Mucosa of descending colon (tissue), 3 donors: ENCODE results near the gene SRP9. TPM values are rescaled to one million over a fixed set of nuclear protein-coding genes. Genes with fewer than 3 reads are reported as not detected.
"Not testable (repeated sequence)": the region's sequence is repeated elsewhere in the genome, so short reads cannot be mapped to it uniquely, and the experiment has no call there.

Source experiments
- ATAC-seq: fragments of 200-7000 bp; cut with Tn5 transposase; one replicate; pipeline ENCODE4 v1.9.1; 2020; ENCODE audit warnings: mild to moderate bottlenecking, moderate library complexity
- DNase-seq, 3 donors: peaks; one replicate each; pipeline ENCODE4 v3.0.0-alpha.2; 2020
- H3K36me3 ChIP-seq: fragments of 200-600 bp; one replicate; pipeline ENCODE4 v1.8.0; 2021; ENCODE audit warnings: low read depth, mild to moderate bottlenecking
- H3K4me1 ChIP-seq: fragments of 200-600 bp; one replicate; pipeline ENCODE4 v1.8.0; 2021; ENCODE audit warnings: low read depth, mild to moderate bottlenecking
- H3K4me3 ChIP-seq: fragments of 200-600 bp; one replicate; pipeline ENCODE4 v1.8.0; 2021; ENCODE audit warnings: mild to moderate bottlenecking
- H3K9me3 ChIP-seq: fragments of 200-600 bp; one replicate; pipeline ENCODE4 v1.8.0; 2021; ENCODE audit warnings: mild to moderate bottlenecking
- CTCF ChIP-seq: fragments of 200-600 bp; IDR thresholded peaks from one replicate; pipeline ENCODE4 v1.8.0; 2022; ENCODE audit warnings: antibody characterized with exemption, mild to moderate bottlenecking
- intact Hi-C, 2 donors: fragments of 100-400 bp; cut with DNase I in 1 of 2; cut with micrococcal nuclease in 1 of 2; formaldehyde crosslinking; loops; one replicate each; pipeline versions ENCODE4 v1.11.0 to v1.11.1; 2022; cut with DNase I, micrococcal nuclease
- total RNA-seq, 3 donors: library from RNA; stranded (reverse); fragmentation: NEBNext Ultra II Directional in 2 of 3; extraction: Animal tissue kit (Norgen Biotek cat#: 25700) in 2 of 3; gene quantifications; one replicate each; pipeline versions ENCODE4 v1.2.1 to v1.2.4, GENCODE V29; 2021 to 2023
- donor health status: DM: no; HTN: no; CAD: no; lungs with moderate emphysema.
- donor health status: DM: no; HTN: no; CAD: no.
- donor health status: DM: no; HTN: yes; CAD: no.

The SRP9 gene
- total RNA-seq, 3 donors from 2014 or later: 168 to 208 (median 187) TPM

- DNase-seq (no peak), ATAC-seq (no peak)
- intact Hi-C loops: no loop called here
- no peaks in the 10 kb centered on the region for H3K36me3 ChIP-seq
- H3K4me1 ChIP-seq: peaks cover 22% of the 10 kb centered on the region
- H3K4me3 ChIP-seq: no peak overlapping the region
- TF ChIP-seq CTCF: no peak
- H3K9me3 ChIP-seq: no peaks in the 10 kb centered on the region
Observed at GRCh38 chr1:225780134-225780533, 2.5 kb downstream of the SRP9 start.

- no peak for DNase-seq
- ATAC-seq: no peak
- no peak overlapping the region for H3K4me3 ChIP-seq
- no peak for TF ChIP-seq CTCF
- H3K9me3 ChIP-seq: no peaks in the 10 kb centered on the region
- intact Hi-C loops: no loop called here
- peaks cover 22% of the 10 kb centered on the region for H3K4me1 ChIP-seq
- no peaks in the 10 kb centered on the region for H3K36me3 ChIP-seq
Observed at GRCh38 chr1:225780630-225781029, 3.0 kb downstream of the SRP9 start.

- H3K9me3 ChIP-seq, DNase-seq, H3K4me1 ChIP-seq, H3K4me3 ChIP-seq, ATAC-seq, intact Hi-C loops, H3K36me3 ChIP-seq: not testable (repeated sequence)
Observed at GRCh38 chr1:225789142-225789541, 11.5 kb downstream of the SRP9 start.

GRCh38 chr1:225794954-225795353 is 17.3 kb downstream of the SRP9 start:
- ATAC-seq (no peak), DNase-seq (no peak)
- H3K4me3 ChIP-seq: no peak overlapping the region
- H3K9me3 ChIP-seq: no peaks in the 10 kb centered on the region
- no peaks in the 10 kb centered on the region for H3K36me3 ChIP-seq
- intact Hi-C loops: no loop called here
- no peak for TF ChIP-seq CTCF
- no peaks in the 10 kb centered on the region for H3K4me1 ChIP-seq

DNA sequence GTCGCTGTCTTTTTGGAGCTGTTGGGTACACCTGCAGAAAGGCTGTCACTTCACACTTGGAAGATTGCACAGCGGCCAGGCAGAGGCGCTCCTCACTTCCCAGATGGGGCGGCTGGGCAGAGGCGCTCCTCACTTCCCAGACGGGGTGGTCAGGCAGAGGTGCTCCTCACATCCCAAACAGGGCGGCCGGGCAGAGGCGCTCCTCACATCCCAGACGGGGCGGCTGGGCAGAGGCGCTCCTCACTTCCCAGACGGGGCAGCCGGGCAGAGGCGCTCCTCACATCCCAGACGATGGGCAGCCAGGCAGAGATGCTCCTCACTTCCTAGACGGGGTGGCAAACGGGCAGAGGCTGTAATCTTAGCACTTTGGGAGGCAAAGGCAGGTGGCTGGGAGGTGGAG is 18.5 kb downstream of the SRP9 start:
- H3K4me3 ChIP-seq, H3K9me3 ChIP-seq, H3K4me1 ChIP-seq, intact Hi-C loops, DNase-seq, H3K36me3 ChIP-seq, ATAC-seq: not testable (repeated sequence)

- intact Hi-C loops, H3K4me3 ChIP-seq, H3K36me3 ChIP-seq, DNase-seq, ATAC-seq, H3K4me1 ChIP-seq, H3K9me3 ChIP-seq: not testable (repeated sequence)
Observed at GRCh38 chr1:225801146-225801545, 23.5 kb downstream of the SRP9 start.

DNA sequence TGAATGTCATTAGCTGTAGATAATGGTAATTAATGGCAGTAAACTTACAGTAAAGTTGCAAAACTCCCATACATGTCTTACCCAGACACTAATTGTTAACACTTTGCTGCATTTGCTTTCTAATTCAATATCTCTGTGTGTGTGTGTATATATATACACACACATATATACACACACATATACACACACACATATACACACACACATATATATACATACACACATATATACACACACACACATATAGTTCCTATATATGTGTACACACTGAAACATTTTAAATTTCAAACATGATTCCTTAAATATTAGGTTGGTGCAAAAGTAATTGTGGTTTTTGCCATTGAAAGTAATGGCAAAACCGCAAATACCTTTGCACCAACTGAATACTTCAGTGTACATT is 28.6 kb downstream of the SRP9 start:
- Histone ChIP-seq H3K4me1 (peaks cover 3% of the 10 kb centered on the region), H3K36me3 (no peaks in the 10 kb centered on the region), H3K9me3 (no peaks in the 10 kb centered on the region), H3K4me3 (no peak overlapping the region)
- intact Hi-C loops: no loop called here
- DNase-seq: no peak
- no peak for ATAC-seq
- no peak for TF ChIP-seq CTCF

GRCh38 chr1:225806736-225807135 is 29.1 kb downstream of the SRP9 start:
- H3K9me3 ChIP-seq, intact Hi-C loops, H3K4me3 ChIP-seq, H3K4me1 ChIP-seq, ATAC-seq, H3K36me3 ChIP-seq, DNase-seq: not testable (repeated sequence)
